Measurements from ENCODE around the gene SLC43A1. TPM values are rescaled to one million over a fixed set of nuclear protein-coding genes. Genes with fewer than 3 reads are reported as not detected.

The SLC43A1 gene
- total RNA-seq, 2 experiments from 2014 or later: 27.6 to 28.7 TPM

- POLR2A ChIA-PET: no interaction called here
- Mint-ChIP-seq H3K9me3 (ENCODE audit: low read depth) (no peaks in the 10 kb centered on the region), H3K4me1 (peaks cover 22% of the 10 kb centered on the region), H3K27me3 (no peaks in the 10 kb centered on the region), H3K27ac (no peak overlapping the region), H3K4me3 (no peak overlapping the region), H3K36me3 (ENCODE audit: low read depth) (peaks cover 12% of the 10 kb centered on the region)
- DNase-seq (no peak), ATAC-seq (no peak)
- intact Hi-C loops (cut with DNase I, micrococcal nuclease): no loop called here
- CTCF ChIA-PET: interaction anchor here (1.3 to 5.0 kb wide), 3 partner anchors 10 to 18 kb away, joined by 4 to 36 read pairs (median 23); no protein-coding TSS in a partner anchor
Measured at GRCh38 chr11:57508341-57509170, 6.9 kb downstream of the SLC43A1 start.

GRCh38 chr11:57506522-57506921 is 9.0 kb downstream of the SLC43A1 start:
- CTCF ChIA-PET: interaction anchor here (0.9 to 5.0 kb wide), 6 partner anchors 8 to 23 kb away, joined by 3 to 36 read pairs (median 6); partner anchors contain the start of gene SLC43A1

GRCh38 chr11:57504511-57504910 is 11.0 kb downstream of the SLC43A1 start:
- no peaks in the 10 kb centered on the region for H3K9me3 Mint-ChIP-seq (ENCODE audit: low read depth)
- H3K4me3 Mint-ChIP-seq: no peak overlapping the region
- intact Hi-C loops (cut with DNase I, micrococcal nuclease): no loop called here
- CTCF ChIA-PET: interaction anchor here (1.0 to 5.0 kb wide), 4 partner anchors 9 to 22 kb away, joined by 3 to 36 read pairs (median 14); no protein-coding TSS in a partner anchor
- H3K27ac Mint-ChIP-seq: no peak overlapping the region
- POLR2A ChIA-PET: interaction anchor here (0.7 kb wide), 2 partner anchors 9 to 1501 kb away, joined by 3 to 8 read pairs; no protein-coding TSS in a partner anchor
- H3K4me1 Mint-ChIP-seq: no peaks in the 10 kb centered on the region
- no peak for ATAC-seq
- no peaks in the 10 kb centered on the region for H3K27me3 Mint-ChIP-seq
- H3K36me3 Mint-ChIP-seq (ENCODE audit: low read depth): peaks cover 21% of the 10 kb centered on the region
- no peak for DNase-seq

More at GRCh38 chr11:57506522-57506921, 9.0 kb downstream of the SLC43A1 start:
- Mint-ChIP-seq H3K4me3 (no peak overlapping the region), H3K27ac (no peak overlapping the region), H3K36me3 (ENCODE audit: low read depth) (peaks cover 13% of the 10 kb centered on the region), H3K9me3 (ENCODE audit: low read depth) (no peaks in the 10 kb centered on the region), H3K27me3 (no peaks in the 10 kb centered on the region), H3K4me1 (peaks cover 2% of the 10 kb centered on the region)
- POLR2A ChIA-PET: no interaction called here
- ATAC-seq: no peak
- DNase-seq: no peak
- intact Hi-C loops (cut with DNase I, micrococcal nuclease): no loop called here

- ChIA-PET CTCF (interaction anchor here (0.6 to 2.6 kb wide), 8 partner anchors 9 to 106 kb away, joined by 4 to 19 read pairs (median 5); partner anchors contain the start of gene RTN4RL2), POLR2A (interaction anchor here (0.9 kb wide), 1 partner anchor 9 kb away, joined by 3 read pairs; no protein-coding TSS in a partner anchor)
- peaks cover 29% of the 10 kb centered on the region for H3K36me3 Mint-ChIP-seq (ENCODE audit: low read depth)
- no peak overlapping the region for H3K4me3 Mint-ChIP-seq
- no peaks in the 10 kb centered on the region for H3K4me1 Mint-ChIP-seq
- no peak overlapping the region for H3K27ac Mint-ChIP-seq
- no peaks in the 10 kb centered on the region for H3K9me3 Mint-ChIP-seq (ENCODE audit: low read depth)
- ATAC-seq (no peak), DNase-seq (no peak)
- no peaks in the 10 kb centered on the region for H3K27me3 Mint-ChIP-seq
- intact Hi-C loops (cut with DNase I, micrococcal nuclease): no loop called here
Measured at GRCh38 chr11:57502870-57503269, 12.6 kb downstream of the SLC43A1 start.

- H3K4me3 Mint-ChIP-seq: no peak overlapping the region
- CTCF ChIA-PET: interaction anchor here (0.6 to 2.6 kb wide), 9 partner anchors 9 to 106 kb away, joined by 3 to 19 read pairs (median 4); partner anchors contain the start of gene RTN4RL2
- no peak overlapping the region for H3K27ac Mint-ChIP-seq
- POLR2A ChIA-PET: interaction anchor here (0.9 kb wide), 1 partner anchor 9 kb away, joined by 3 read pairs; no protein-coding TSS in a partner anchor
- DNase-seq (no peak), ATAC-seq (no peak)
- intact Hi-C loops (cut with DNase I, micrococcal nuclease): no loop called here
- H3K9me3 Mint-ChIP-seq (ENCODE audit: low read depth): no peaks in the 10 kb centered on the region
- no peaks in the 10 kb centered on the region for H3K4me1 Mint-ChIP-seq
- H3K27me3 Mint-ChIP-seq: no peaks in the 10 kb centered on the region
- H3K36me3 Mint-ChIP-seq (ENCODE audit: low read depth): peaks cover 29% of the 10 kb centered on the region
Measured at GRCh38 chr11:57502376-57502775, 13.1 kb downstream of the SLC43A1 start.

GRCh38 chr11:57501953-57502352 is 13.5 kb downstream of the SLC43A1 start:
- no peaks in the 10 kb centered on the region for H3K27me3 Mint-ChIP-seq
- no peaks in the 10 kb centered on the region for H3K4me1 Mint-ChIP-seq
- H3K9me3 Mint-ChIP-seq (ENCODE audit: low read depth): no peaks in the 10 kb centered on the region
- H3K4me3 Mint-ChIP-seq: no peak overlapping the region
- POLR2A ChIA-PET: interaction anchor here (0.9 kb wide), 1 partner anchor 8 kb away, joined by 3 read pairs; no protein-coding TSS in a partner anchor
- H3K27ac Mint-ChIP-seq: no peak overlapping the region
- ATAC-seq (no peak), DNase-seq (no peak)
- intact Hi-C loops (cut with DNase I, micrococcal nuclease): no loop called here
- CTCF ChIA-PET: interaction anchor here (0.7 to 2.6 kb wide), 8 partner anchors 8 to 42 kb away, joined by 3 to 19 read pairs (median 5); partner anchors contain the start of gene RTN4RL2
- peaks cover 29% of the 10 kb centered on the region for H3K36me3 Mint-ChIP-seq (ENCODE audit: low read depth)

- intact Hi-C loops (cut with DNase I, micrococcal nuclease): no loop called here
- no peaks in the 10 kb centered on the region for H3K4me1 Mint-ChIP-seq
- no peak overlapping the region for H3K4me3 Mint-ChIP-seq
- ChIA-PET CTCF (interaction anchor here (1.0 to 2.6 kb wide), 4 partner anchors 7 to 26 kb away, joined by 4 to 19 read pairs (median 12); no protein-coding TSS in a partner anchor), POLR2A (no interaction called here)
- ATAC-seq (no peak), DNase-seq (no peak)
- H3K27me3 Mint-ChIP-seq: no peaks in the 10 kb centered on the region
- no peaks in the 10 kb centered on the region for H3K9me3 Mint-ChIP-seq (ENCODE audit: low read depth)
- H3K36me3 Mint-ChIP-seq (ENCODE audit: low read depth): peaks cover 26% of the 10 kb centered on the region
- no peak overlapping the region for H3K27ac Mint-ChIP-seq
Measured at GRCh38 chr11:57500926-57501325, 14.6 kb downstream of the SLC43A1 start.

- CTCF ChIA-PET: interaction anchor here (1.0 to 1.4 kb wide), 2 partner anchors 9 to 20 kb away, joined by 4 to 6 read pairs; no protein-coding TSS in a partner anchor
- no peak overlapping the region for H3K27ac Mint-ChIP-seq
Measured at GRCh38 chr11:57500515-57500914, 15.0 kb downstream of the SLC43A1 start.

GRCh38 chr11:57499983-57500461 is 15.5 kb downstream of the SLC43A1 start:
- intact Hi-C loops (cut with DNase I, micrococcal nuclease): no loop called here
- H3K36me3 Mint-ChIP-seq (ENCODE audit: low read depth): peaks cover 29% of the 10 kb centered on the region
- no peak for DNase-seq
- no peaks in the 10 kb centered on the region for H3K27me3 Mint-ChIP-seq
- H3K4me3 Mint-ChIP-seq: no peak overlapping the region
- CTCF ChIA-PET: interaction anchor here (1.0 to 1.4 kb wide), 3 partner anchors 8 to 21 kb away, joined by 3 to 6 read pairs (median 4); no protein-coding TSS in a partner anchor
- POLR2A ChIA-PET: no interaction called here
- H3K9me3 Mint-ChIP-seq (ENCODE audit: low read depth): no peaks in the 10 kb centered on the region
- no peak for ATAC-seq
- H3K27ac Mint-ChIP-seq: no peak overlapping the region
- H3K4me1 Mint-ChIP-seq: no peaks in the 10 kb centered on the region

More at GRCh38 chr11:57500515-57500914, 15.0 kb downstream of the SLC43A1 start:
- ATAC-seq: no peak
- Mint-ChIP-seq H3K36me3 (ENCODE audit: low read depth) (peaks cover 29% of the 10 kb centered on the region), H3K27me3 (no peaks in the 10 kb centered on the region), H3K9me3 (ENCODE audit: low read depth) (no peaks in the 10 kb centered on the region), H3K4me3 (no peak overlapping the region), H3K4me1 (no peaks in the 10 kb centered on the region)
- POLR2A ChIA-PET: no interaction called here
- intact Hi-C loops (cut with DNase I, micrococcal nuclease): no loop called here
- no peak for DNase-seq

GRCh38 chr11:57499413-57499982 is 16.0 kb downstream of the SLC43A1 start:
- intact Hi-C loops (cut with DNase I, micrococcal nuclease): no loop called here
- ChIA-PET CTCF (interaction anchor here (0.7 to 1.0 kb wide), 2 partner anchors 14 to 45 kb away, joined by 3 to 5 read pairs; no protein-coding TSS in a partner anchor), POLR2A (no interaction called here)
- H3K4me3 Mint-ChIP-seq: no peak overlapping the region
- no peaks in the 10 kb centered on the region for H3K9me3 Mint-ChIP-seq (ENCODE audit: low read depth)
- no peaks in the 10 kb centered on the region for H3K4me1 Mint-ChIP-seq
- peak; percentile 93 for ATAC-seq
- no peak overlapping the region for H3K27ac Mint-ChIP-seq
- no peaks in the 10 kb centered on the region for H3K27me3 Mint-ChIP-seq
- peak; percentile 69 for DNase-seq
- peaks cover 28% of the 10 kb centered on the region for H3K36me3 Mint-ChIP-seq (ENCODE audit: low read depth)

- Mint-ChIP-seq H3K4me1 (peaks cover 7% of the 10 kb centered on the region), H3K4me3 (no peak overlapping the region), H3K36me3 (ENCODE audit: low read depth) (peaks cover 34% of the 10 kb centered on the region), H3K9me3 (ENCODE audit: low read depth) (no peaks in the 10 kb centered on the region), H3K27ac (no peak overlapping the region), H3K27me3 (no peaks in the 10 kb centered on the region)
- ChIA-PET CTCF (interaction anchor here (0.7 to 11.3 kb wide), 5 partner anchors 16 to 44 kb away, joined by 3 to 262 read pairs (median 5); partner anchors contain the start of gene TIMM10), POLR2A (no interaction called here)
- DNase-seq (no peak), ATAC-seq (no peak)
- intact Hi-C loops (cut with DNase I, micrococcal nuclease): no loop called here
Measured at GRCh38 chr11:57498540-57498939, 17.0 kb downstream of the SLC43A1 start.
